Measurements from ENCODE around the gene ANO2. TPM values are rescaled to one million over a fixed set of nuclear protein-coding genes. Genes with fewer than 3 reads are reported as not detected.

Gene ANO2
- polyA plus RNA-seq, 1 experiment: 0.09 TPM

DNA sequence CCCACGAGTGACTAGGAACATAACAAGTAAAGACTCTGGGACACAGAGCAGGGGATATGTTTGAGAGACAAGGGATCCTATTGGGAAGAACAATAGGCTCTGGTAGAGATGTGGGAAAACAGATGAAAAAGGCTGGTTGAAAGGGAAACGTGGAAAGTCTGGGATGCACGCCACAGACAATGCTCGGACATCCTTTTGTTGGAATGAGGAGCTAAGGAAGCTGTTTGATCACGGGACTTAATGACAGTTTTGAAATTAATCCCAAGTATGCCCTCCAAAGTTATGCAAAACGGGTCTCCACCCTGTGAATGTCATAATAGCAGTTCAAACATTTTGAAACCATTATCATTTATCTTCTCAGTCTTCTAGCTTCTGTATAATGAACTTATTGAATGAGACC, 31.7 kb upstream of the ANO2 start:
- Histone ChIP-seq H3K9me3 (ENCODE audit: control insufficient read depth, insufficient read depth, low read length) (no peaks in the 10 kb centered on the region), H3K27ac (ENCODE audit: low read depth, low read length) (no peak overlapping the region), H3K27me3 (ENCODE audit: control insufficient read depth, insufficient read depth, low read length) (peaks cover 37% of the 10 kb centered on the region), H3K4me3 (ENCODE audit: low read depth, low read length) (no peak overlapping the region)
- CTCF ChIA-PET: interaction anchor here (0.5 to 4.3 kb wide), 4 partner anchors 9 to 583 kb away, joined by 3 to 37 read pairs (median 4); no protein-coding TSS in a partner anchor
- TF ChIP-seq, protein P1, sequence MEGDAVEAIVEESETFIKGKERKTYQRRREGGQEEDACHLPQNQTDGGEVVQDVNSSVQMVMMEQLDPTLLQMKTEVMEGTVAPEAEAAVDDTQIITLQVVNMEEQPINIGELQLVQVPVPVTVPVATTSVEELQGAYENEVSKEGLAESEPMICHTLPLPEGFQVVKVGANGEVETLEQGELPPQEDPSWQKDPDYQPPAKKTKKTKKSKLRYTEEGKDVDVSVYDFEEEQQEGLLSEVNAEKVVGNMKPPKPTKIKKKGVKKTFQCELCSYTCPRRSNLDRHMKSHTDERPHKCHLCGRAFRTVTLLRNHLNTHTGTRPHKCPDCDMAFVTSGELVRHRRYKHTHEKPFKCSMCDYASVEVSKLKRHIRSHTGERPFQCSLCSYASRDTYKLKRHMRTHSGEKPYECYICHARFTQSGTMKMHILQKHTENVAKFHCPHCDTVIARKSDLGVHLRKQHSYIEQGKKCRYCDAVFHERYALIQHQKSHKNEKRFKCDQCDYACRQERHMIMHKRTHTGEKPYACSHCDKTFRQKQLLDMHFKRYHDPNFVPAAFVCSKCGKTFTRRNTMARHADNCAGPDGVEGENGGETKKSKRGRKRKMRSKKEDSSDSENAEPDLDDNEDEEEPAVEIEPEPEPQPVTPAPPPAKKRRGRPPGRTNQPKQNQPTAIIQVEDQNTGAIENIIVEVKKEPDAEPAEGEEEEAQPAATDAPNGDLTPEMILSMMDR (IDR thresholded peaks at IDR 0.05; ENCODE audit: low read depth, low read length): no peak
- no peak for DNase-seq (ENCODE audit: low read depth, low spot score)
- POLR2A ChIA-PET: no interaction called here

DNA sequence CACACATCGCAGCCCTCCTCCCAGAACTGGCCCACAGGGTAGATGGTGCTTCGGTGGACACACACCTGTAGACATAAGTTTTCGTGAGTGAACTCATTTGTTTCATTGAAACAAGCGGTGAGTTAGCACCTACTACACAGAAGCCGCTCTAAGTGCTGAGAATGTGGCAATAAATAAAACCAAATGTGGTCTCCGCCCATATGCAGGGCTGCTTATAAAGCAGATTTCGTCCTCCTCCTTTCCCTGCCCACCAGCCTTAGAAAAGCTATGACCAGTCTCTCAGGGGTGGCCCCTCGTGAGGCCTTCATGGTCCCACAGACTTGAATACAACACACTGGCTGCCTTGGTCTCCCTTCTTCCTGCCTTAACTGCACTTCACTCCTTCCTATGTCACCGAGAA, 31.1 kb upstream of the ANO2 start:
- H3K27me3 ChIP-seq (ENCODE audit: control insufficient read depth, insufficient read depth, low read length): peaks cover 40% of the 10 kb centered on the region
- no peak overlapping the region for H3K27ac ChIP-seq (ENCODE audit: low read depth, low read length)
- DNase-seq (ENCODE audit: low read depth, low spot score): no peak
- POLR2A ChIA-PET: no interaction called here
- TF ChIP-seq, protein P1 (IDR thresholded peaks at IDR 0.05; ENCODE audit: low read depth, low read length): no peak
- CTCF ChIA-PET: interaction anchor here (0.5 to 4.3 kb wide), 4 partner anchors 13 to 582 kb away, joined by 4 to 37 read pairs (median 4); no protein-coding TSS in a partner anchor
- H3K4me3 ChIP-seq (ENCODE audit: low read depth, low read length): no peak overlapping the region
- H3K9me3 ChIP-seq (ENCODE audit: control insufficient read depth, insufficient read depth, low read length): no peaks in the 10 kb centered on the region

DNA sequence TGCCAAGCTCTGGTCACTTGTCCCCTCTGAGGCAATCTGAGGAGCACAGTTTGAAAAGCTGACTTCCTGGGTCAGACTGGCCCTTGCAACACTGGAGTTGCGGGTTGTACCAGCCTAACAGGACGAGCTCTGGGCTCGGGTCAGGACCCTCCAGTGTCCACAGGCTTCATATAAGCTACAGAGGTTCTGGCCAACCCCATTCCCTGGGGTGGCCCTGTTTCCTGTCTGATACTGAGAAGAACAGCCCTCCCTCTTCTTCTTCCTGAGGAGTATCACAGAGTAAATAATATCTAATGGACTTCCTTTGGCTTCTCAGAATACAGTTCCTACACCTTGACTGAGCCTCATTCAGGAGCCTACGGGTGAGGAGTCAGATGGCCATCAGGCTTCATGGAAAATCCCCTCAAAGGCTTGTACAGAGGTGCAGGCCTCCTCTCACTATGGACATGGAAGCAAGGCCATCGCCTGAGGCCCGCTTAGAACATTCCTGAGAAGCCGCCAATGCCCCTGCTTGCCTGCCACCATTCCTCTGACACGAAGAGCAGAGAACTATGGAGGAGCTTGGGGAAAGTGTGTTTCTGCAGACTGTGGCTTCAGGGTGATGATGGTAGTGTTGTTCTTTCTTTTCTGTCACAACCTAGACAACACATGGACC, 28.5 kb upstream of the ANO2 start:
- Histone ChIP-seq H3K4me3 (ENCODE audit: low read depth, low read length) (no peak overlapping the region), H3K27ac (ENCODE audit: low read depth, low read length) (no peak overlapping the region), H3K27me3 (ENCODE audit: control insufficient read depth, insufficient read depth, low read length) (peaks cover 41% of the 10 kb centered on the region), H3K9me3 (ENCODE audit: control insufficient read depth, insufficient read depth, low read length) (no peaks in the 10 kb centered on the region)
- TF ChIP-seq, protein P1 (IDR thresholded peaks at IDR 0.05; ENCODE audit: low read depth, low read length): no peak
- ChIA-PET CTCF (interaction anchor here (1.3 to 1.7 kb wide), 2 partner anchors 15 to 545 kb away, joined by 4 to 15 read pairs; no protein-coding TSS in a partner anchor), POLR2A (no interaction called here)
- DNase-seq (ENCODE audit: low read depth, low spot score): no peak

DNA sequence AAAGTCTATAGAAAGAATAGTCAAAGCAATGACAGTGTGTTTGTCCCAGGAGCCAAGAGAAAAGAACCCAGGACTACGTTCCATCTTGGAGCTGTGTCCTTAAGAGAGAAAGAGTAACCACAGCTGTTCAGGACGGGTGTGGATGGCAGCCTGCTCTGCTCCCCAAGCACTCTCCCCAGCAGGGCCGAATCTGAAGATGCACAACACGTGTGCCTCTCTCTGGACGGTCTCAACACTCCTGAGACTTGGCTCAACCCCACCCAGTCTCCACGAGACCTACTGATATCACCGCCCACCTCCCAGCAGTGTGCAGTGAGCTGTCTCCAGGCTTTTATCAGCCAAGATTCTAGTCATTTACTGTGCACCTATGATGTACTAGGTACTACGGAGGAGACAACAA, 27.3 kb upstream of the ANO2 start:
- DNase-seq (ENCODE audit: low read depth, low spot score): no peak
- POLR2A ChIA-PET: no interaction called here
- Histone ChIP-seq H3K9me3 (ENCODE audit: control insufficient read depth, insufficient read depth, low read length) (no peaks in the 10 kb centered on the region), H3K27me3 (ENCODE audit: control insufficient read depth, insufficient read depth, low read length) (peaks cover 37% of the 10 kb centered on the region), H3K4me3 (ENCODE audit: low read depth, low read length) (no peak overlapping the region), H3K27ac (ENCODE audit: low read depth, low read length) (no peak overlapping the region)
- TF ChIP-seq, protein P1 (IDR thresholded peaks at IDR 0.05; ENCODE audit: low read depth, low read length): no peak
- CTCF ChIA-PET: interaction anchor here (0.8 to 0.9 kb wide), 2 partner anchors 16 to 17 kb away, joined by 3 read pairs; no protein-coding TSS in a partner anchor

DNA sequence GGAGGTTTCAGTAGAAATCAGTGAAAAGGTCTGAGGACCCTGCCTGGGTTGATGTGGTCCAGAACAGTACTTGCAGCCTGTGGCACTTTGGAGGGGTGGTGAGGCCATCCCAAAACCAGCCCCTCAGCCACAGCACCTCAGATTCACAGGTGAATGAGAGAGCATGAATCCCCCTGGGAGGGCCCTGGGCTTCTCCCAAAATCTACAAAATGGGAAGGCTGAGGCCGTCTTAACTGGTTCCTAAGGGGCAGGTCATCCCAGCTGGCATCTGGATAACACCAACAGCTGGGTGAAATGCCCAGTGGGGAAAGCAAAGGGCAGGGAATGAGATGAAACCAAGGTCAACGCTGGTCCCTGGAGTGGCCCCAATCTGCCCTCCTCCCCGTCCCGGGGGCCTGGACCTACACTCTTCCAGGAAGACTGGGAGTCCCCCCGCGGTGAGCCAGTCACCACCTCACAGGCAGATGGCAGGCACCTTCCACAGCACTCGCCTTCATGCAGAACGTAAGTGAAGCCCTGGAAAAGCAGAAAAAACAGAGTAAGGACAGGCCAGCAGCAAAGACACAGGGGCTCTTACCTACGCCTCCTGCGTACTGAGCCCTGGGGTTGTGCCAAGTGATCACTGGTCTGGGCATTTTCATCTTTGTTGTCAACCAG, 26.3 kb upstream of the ANO2 start:
- CTCF ChIA-PET: no interaction called here
- Histone ChIP-seq H3K9me3 (ENCODE audit: control insufficient read depth, insufficient read depth, low read length) (no peaks in the 10 kb centered on the region), H3K27ac (ENCODE audit: low read depth, low read length) (no peak overlapping the region), H3K4me3 (ENCODE audit: low read depth, low read length) (no peak overlapping the region), H3K27me3 (ENCODE audit: control insufficient read depth, insufficient read depth, low read length) (peaks cover 32% of the 10 kb centered on the region)
- TF ChIP-seq, protein P1 (IDR thresholded peaks at IDR 0.05; ENCODE audit: low read depth, low read length): no peak
- POLR2A ChIA-PET: no interaction called here
- DNase-seq (ENCODE audit: low read depth, low spot score): no peak
